Measurements from ENCODE around the gene ADGRB3. TPM values are rescaled to one million over a fixed set of nuclear protein-coding genes. Genes with fewer than 3 reads are reported as not detected.
"Not testable (repeated sequence)": the region's sequence is repeated elsewhere in the genome, so short reads cannot be mapped to it uniquely, and the experiment has no call there.

The ADGRB3 gene
- total RNA-seq, 1 experiment from 2014 or later: 0.24 TPM

DNA sequence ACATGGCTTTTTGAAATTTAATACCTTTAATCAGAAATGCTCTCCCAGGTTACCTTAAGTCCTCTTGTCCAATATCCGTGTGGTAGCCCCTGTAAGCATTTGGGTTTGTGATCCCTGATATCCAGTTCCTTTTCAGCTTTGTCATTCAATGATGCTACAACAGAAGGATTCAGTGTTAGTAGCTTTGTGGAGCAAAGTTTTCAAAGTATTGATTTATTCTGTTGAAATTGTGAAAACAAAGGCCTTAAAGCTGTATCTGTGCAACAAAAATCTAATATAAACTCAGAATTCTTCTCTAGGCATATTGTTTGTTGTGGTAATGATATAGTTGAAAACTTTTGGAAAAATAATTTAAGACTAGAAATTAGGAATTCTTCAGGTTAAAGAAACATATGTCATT, 91.9 kb downstream of the ADGRB3 start:
- no peak for DNase-seq (ENCODE audit: low read depth)
- in situ Hi-C loops (cut with HindIII; ENCODE audit: low pct_unique_long_range_greater_than_20kb, low sequenced_read_pairs): no loop called here

DNA sequence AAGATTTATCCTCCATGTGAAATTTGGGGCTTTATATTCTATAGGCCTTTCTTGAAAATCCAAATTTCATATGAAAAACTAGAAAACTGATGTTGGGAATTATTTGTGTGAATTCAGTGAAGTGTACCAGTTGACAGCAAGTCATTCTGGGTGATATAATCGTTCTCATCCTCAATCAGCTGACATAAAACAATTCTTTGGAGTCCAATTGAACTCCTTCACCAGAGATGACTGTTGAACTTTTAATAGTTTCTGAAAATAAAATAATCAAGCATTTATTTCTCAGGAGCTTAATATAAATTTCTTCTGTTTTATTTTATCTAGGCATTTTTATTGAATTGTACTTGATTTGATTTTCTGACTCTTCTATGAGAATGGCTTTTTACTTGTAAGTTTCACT, 92.6 kb downstream of the ADGRB3 start:
- in situ Hi-C loops (cut with HindIII; ENCODE audit: low pct_unique_long_range_greater_than_20kb, low sequenced_read_pairs): no loop called here
- DNase-seq (ENCODE audit: low read depth): no peak

DNA sequence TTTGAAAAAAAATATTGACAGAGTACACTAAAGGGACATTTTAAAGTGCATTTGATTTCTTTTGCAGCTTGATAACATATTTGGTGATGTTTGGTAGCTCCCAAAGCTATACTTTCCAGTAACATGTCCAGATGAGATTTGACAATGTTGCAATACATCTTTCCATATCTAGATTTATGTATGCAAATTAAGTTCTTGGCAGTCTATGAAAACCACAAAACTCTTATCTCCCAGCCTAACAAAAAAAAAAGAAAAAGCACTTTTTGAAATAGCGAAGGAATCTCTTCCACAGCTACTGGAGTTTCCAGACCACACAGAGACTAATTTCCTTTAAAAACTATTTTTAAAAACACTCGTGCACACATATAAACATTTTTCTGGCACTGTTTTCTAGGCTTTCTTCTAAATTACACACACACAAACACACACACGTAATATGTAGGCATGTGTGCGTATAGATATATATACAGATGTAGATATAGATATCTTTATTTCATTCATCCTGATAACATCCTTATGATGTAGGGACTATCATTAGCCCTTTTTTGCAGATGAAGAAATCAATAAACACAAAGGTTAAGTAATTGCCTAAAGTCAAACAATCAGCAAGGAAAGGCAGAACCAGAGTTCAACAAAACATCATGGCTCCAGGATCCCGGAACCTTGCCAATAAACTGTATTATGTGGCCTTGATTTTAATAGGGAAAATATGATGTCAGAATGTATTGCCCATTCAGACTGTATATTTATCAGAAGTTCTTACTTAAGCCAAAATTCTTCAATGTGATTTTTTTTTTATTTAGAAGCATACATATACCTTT, 93.3 kb downstream of the ADGRB3 start:
- in situ Hi-C loops (cut with HindIII; ENCODE audit: low pct_unique_long_range_greater_than_20kb, low sequenced_read_pairs): no loop called here
- DNase-seq (ENCODE audit: low read depth): no peak

DNA sequence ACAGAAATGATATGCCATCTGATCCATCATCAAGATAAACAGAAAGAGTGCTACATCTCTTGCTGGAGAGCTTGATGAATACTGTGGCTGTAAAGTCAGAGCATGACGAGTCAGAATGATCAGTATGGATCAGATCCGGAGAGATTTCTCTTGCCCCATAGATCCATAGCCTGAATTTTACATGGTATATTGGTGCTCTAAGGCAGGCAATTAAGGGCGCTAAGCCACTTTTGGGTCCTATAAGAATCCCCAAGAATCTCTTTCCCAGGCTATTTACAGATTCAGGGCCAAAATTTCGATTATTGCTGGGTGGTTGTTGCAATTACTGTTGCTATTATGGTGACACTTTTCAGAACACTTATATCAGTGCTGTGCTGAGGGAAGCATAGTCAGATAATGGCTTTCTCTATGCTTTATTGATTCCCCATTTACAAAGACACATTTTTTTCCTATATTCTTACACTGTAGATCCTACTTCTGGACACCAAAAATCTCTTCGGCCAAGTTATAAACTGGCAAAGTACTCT, 94.4 kb downstream of the ADGRB3 start:
- DNase-seq (ENCODE audit: low read depth): no peak
- in situ Hi-C loops (cut with HindIII; ENCODE audit: low pct_unique_long_range_greater_than_20kb, low sequenced_read_pairs): no loop called here

DNA sequence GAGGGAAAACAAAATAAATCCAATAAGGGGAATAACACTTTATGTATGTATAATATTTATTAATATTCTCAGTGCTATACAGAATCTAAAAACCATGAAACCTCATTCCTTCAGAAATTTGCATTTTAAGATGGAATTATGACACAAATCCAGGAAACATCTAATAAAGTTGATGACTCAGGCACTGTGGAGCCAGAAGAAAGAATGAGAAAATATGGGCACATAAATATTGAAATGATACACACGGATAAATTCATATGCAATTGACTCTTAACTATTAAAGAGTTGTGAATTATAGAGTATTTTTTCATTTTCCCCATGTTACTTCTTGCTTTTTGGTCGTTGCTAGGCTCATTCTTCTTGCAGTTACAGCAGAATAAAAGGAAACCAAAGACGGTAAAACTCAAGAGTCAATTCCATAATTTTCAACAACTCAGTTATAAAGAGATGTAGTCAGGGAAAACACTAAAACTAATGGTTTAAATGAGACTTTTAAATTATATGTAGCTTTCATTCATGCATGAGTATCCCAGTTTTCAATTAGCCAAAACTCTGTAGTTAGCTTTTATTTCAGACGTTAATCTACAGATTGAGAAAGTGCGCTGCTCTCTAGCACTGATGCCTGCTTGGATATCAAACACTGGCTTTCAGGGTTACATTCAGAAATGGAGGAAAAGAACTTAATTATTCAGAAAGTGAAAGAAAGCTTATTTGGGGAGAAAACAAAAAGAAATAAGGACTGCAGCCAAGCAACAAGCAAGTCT, 95.4 kb downstream of the ADGRB3 start:
- in situ Hi-C loops (cut with HindIII; ENCODE audit: low pct_unique_long_range_greater_than_20kb, low sequenced_read_pairs): no loop called here
- DNase-seq (ENCODE audit: low read depth): no peak

DNA sequence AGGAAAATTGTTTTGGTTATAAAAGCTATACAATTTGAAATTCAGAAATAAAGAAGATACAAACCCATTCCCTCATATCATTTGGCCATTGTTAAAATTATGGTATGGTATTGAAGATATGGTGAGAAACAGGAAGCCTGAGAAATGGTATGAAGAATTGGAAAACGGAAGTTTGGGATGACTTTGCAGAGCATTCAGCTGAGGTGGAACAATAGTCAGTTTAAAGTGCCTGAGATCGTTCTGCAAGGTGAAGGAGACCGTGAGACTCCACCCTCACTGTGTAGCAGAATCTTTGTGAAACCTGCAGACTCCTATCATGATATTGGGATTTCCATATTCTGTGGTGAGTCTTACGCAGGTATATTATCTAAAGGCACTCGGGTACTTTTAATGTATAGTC, 97.3 kb downstream of the ADGRB3 start:
- in situ Hi-C loops (cut with HindIII; ENCODE audit: low pct_unique_long_range_greater_than_20kb, low sequenced_read_pairs): no loop called here
- no peak for DNase-seq (ENCODE audit: low read depth)

DNA sequence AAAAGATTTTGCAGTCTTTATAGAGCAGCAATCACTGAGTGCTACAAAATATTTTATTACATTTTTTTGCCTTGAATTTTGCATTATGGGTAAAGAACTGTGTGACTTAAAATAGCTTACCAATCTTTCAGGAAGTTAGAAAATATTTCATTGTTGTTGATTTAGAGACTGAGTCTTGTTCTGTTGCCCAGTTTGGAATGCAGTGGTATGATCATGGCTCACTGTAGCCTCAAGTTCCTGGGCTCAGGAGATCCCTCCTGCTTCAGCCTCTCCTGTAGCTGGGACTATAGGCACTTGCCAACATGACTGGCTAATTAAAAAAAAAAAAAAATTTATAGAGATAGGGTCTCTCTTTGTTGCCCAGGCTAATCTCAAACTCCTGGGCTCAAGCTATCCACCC, 100.8 kb downstream of the ADGRB3 start:
- in situ Hi-C loops (cut with HindIII; ENCODE audit: low pct_unique_long_range_greater_than_20kb, low sequenced_read_pairs): no loop called here
- DNase-seq (ENCODE audit: low read depth): no peak

DNA sequence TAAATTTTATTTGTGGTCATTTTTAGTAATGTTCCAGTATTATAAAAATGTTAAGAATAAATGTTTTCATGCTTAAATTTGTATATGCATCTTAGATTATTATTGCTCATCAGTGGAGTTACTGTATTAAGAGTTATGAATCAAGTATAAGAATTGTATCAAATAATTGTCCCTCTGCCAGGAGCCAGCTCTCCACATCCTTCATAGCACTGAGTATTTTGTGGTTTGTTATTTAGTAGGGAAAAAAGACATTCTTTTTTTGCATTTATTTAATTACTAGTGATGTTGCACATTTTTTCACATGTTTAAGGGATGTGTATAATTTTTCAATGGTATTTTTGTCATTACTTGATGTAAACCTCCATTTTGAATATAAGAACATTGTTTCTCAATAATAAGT, 102.0 kb downstream of the ADGRB3 start:
- DNase-seq (ENCODE audit: low read depth): no peak
- in situ Hi-C loops (cut with HindIII; ENCODE audit: low pct_unique_long_range_greater_than_20kb, low sequenced_read_pairs): no loop called here

DNA sequence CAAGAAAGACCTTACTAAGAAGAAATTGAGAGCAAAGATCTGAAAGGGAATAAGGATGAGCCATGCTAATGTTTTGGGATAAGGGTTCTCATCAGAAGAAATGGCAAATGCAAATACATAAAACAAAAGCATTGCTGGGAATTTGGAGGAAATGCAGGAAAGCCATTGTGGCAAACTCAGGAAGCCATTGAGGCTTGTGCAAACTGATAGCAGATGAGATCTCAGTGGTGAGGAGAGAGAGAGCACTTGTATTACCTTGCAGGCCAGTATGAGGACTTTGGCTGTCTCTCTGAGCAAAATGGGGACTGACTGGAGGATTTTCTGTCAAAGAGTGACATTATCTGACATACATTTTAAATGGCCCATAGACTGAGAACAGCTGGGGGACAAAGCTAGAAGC, 103.0 kb downstream of the ADGRB3 start:
- no peak for DNase-seq (ENCODE audit: low read depth)
- in situ Hi-C loops (cut with HindIII; ENCODE audit: low pct_unique_long_range_greater_than_20kb, low sequenced_read_pairs): no loop called here

DNA sequence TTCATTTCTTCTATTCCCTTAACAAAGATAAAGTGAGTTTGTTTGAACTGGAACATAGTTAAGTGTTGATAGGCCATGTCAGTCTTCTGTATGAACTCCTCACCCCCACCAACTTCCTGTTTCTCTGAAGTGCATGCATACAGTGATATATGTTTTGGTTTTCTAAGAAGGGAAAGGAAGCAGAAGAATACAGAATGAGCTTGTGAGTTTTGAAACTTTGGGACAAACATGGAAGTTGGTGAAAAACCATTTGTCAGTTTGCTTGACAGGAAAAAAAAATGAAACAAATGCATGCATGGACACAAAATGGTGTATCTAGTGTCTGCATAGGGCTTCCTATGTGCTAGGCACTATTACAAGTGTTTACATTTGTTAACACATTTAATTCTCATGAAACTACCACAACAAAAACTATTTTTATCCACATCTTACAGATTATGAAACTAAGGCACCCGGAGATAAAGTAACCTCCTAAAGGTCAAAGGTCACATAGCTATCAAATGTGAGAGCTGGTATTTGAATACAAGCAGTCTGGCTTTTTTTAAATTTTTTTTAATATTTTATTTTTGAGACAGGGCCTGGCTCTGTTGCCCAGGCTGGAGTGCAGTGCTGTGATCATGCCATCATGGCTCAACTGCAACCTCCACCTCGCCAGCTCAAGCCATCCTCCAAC, 105.9 kb downstream of the ADGRB3 start:
- in situ Hi-C loops (cut with HindIII; ENCODE audit: low pct_unique_long_range_greater_than_20kb, low sequenced_read_pairs): no loop called here

DNA sequence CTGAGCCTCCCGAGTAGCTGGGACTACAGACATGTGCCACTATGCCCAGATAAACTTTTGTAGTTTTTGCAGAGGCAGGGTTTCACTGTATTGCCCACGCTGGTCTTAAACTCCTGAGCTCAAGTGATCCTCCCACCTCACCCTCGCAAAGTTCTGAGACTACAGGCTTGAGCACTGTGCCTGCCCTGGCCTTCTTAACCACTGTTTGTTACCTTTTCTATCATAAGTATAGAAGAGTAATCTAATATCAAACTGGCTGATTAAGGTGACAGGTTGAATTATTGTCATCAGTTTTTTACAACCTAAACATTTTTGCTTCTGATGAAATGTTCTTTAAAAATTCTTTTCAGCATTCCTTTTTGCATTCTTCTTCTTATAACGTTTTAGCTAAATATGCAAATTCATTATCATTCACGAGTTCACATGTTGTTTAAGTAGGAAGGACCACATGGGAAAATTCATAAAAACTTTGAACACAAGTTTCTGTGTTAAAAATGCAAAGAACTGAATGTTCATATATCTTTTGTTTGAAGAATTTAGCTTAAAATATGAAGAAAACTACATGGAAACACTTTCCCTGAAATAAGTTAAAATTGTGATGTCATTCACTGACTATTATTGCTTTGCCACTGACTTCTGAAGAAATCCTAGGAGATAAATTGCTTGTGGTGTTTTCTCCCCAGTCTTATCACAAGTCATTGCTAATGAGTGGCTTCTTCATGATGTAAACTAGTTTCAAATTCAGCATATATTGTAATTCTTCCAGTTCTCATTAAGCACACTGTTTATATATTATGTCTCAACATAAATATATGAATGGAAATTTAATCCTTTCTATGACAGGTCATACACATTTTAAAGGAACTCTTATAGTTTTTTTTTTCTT, 106.7 kb downstream of the ADGRB3 start:
- DNase-seq (ENCODE audit: low read depth): no peak
- in situ Hi-C loops (cut with HindIII; ENCODE audit: low pct_unique_long_range_greater_than_20kb, low sequenced_read_pairs): no loop called here

More for the DNA sequence above, 105.9 kb downstream of the ADGRB3 start:
- DNase-seq (ENCODE audit: low read depth): no peak

DNA sequence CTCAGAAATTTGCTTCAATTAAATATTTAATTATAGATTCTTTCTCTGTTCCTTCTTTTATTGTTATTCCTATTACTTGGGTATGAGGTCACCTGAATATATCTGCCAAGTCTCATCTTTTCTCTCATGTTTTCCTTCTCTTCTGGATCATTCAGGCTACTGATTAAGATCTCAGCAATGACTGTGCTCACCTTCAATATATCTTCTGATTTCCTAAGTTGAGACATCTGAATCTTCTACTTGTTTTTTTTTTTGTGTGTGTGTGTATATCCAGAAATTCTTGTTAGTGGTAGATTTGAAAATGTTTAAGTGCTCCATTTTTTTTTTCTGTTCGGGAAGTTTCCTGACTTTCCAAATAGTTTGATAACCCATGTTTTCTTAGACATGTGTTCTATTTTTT, 108.0 kb downstream of the ADGRB3 start:
- in situ Hi-C loops (cut with HindIII; ENCODE audit: low pct_unique_long_range_greater_than_20kb, low sequenced_read_pairs): no loop called here
- DNase-seq (ENCODE audit: low read depth): no peak

DNA sequence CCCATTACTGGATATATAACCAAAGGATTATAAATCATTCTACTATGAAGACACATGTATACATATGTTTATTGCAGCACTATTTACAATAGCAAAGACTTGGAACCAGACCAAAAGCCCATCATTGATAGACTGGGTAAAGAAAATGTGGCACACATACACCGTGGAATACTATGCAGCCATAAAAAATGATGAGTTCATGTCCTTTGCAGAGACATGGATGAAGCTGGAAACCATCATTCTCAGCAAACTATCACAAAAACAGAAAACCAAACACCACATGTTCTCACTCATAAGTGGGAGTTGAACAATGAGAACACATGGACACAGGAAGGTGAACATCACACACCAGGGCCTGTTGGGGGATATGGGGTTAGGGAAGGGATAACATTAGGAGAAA, 109.3 kb downstream of the ADGRB3 start:
- in situ Hi-C loops (cut with HindIII; ENCODE audit: low pct_unique_long_range_greater_than_20kb, low sequenced_read_pairs); DNase-seq (ENCODE audit: low read depth): not testable (repeated sequence)

DNA sequence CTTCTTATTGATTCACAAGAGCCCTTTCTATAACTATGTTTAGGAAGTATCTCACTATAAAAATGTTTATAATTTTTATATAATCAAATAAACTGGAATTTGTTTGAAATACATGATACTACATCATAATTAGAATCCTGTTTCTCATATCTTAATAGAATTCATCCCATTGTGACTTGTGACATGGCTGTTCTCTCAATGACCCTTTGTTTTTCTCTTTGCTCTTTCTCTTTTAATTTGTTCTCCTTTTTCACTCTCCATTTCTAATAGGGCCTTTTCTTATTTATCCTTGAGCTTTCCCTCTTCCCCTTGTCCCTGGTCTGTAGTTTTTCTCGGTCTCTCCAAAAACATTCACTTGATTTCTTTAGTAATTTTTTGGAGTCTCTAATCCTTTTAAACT, 111.3 kb downstream of the ADGRB3 start:
- in situ Hi-C loops (cut with HindIII; ENCODE audit: low pct_unique_long_range_greater_than_20kb, low sequenced_read_pairs): no loop called here
- no peak for DNase-seq (ENCODE audit: low read depth)

DNA sequence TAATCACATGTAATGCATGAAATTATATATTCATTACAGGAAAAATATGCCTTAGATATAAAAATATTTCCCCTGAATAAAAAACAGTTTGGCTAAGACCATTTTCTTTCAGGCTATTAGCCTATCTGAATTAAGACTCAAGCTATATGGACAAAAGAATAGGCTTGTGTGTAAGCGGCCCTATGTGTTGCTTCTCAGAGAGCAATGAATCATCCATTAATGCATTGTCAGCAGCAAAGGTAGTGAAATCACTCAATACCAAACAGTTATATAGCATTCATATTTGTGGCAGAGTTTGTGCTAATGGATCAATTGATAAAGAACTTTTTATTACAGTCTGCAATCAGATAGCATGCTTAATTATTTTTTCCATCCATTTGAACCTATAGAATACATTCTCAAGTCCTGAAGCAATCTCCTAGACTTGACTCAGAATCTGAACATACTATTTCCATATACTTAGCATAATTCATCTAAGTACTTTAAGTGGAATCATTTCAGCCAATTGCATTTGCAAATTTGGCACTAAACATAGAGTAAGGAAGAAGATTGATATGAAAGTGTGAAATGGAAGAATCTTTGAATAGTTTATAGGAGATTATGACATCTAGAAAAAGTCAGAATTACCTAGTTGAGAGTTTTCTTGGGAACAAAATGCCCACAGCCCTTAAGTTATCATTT, 112.2 kb downstream of the ADGRB3 start:
- in situ Hi-C loops (cut with HindIII; ENCODE audit: low pct_unique_long_range_greater_than_20kb, low sequenced_read_pairs): no loop called here
- DNase-seq (ENCODE audit: low read depth): no peak

DNA sequence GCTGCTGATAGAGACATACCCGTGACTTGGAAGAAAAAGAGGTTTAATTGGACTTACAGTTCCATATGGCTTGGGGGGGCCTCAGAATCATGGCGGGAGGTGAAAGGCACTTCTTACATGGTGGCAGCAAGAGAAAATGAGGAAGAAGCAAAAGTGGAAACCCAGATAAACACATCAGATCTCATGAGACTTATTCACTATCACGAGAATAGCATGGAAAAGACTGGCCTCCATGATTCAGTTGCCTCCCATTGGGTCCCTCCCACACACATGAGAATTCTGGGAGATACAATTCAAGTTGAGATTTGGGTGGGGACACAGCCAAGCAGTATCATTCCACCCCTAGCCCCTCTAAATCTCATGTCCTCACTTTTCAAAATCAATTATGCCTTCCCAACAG, 112.8 kb downstream of the ADGRB3 start:
- in situ Hi-C loops (cut with HindIII; ENCODE audit: low pct_unique_long_range_greater_than_20kb, low sequenced_read_pairs); DNase-seq (ENCODE audit: low read depth): not testable (repeated sequence)

DNA sequence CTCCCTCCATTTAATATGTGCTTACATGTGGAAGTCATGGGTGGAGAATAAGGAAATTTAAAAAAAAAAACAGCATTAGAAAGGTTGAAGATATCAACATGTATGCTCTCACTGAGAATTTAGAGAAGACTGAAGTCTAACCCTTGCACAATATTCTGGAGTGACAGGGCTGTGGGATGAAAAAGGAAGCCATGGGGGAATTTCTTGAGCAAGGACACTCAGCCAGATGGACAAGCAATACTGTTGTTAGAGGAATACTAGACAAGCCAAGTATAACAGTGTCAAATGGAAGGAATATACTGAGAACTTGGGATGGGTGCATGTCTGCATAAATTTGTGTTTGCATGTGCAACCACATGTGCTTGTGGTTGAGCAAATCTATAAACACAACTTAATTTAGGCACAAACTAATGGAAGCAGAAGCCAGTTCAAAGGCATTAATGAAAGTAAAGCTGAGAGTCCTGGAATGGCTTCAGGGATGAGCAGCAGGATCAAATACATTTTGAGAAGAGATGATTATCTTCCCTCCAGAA, 119.7 kb downstream of the ADGRB3 start:
- in situ Hi-C loops (cut with HindIII; ENCODE audit: low pct_unique_long_range_greater_than_20kb, low sequenced_read_pairs): no loop called here
- no peak for DNase-seq (ENCODE audit: low read depth)
